HFFc6 (cell line): ENCODE data around the gene RNF224. TPM values are rescaled to one million over a fixed set of nuclear protein-coding genes. Genes with fewer than 3 reads are reported as not detected.

Source experiments
- DNase-seq: peaks from one replicate; pipeline ENCODE4 v3.0.0-alpha.2; 2018
- H3K27ac Mint-ChIP-seq: 2 replicates; pipeline ENCODE4 v1.8.0; 2020; ENCODE audit warnings: mild to moderate bottlenecking, mixed read lengths
- H3K27me3 Mint-ChIP-seq: 2 replicates; pipeline ENCODE4 v1.8.0; 2021; ENCODE audit warnings: mild to moderate bottlenecking, moderate library complexity, mixed read lengths; ENCODE audit not compliant: insufficient read depth
- H3K36me3 Mint-ChIP-seq: 2 replicates; pipeline ENCODE4 v1.8.0; 2021; ENCODE audit warnings: low read depth, mixed read lengths
- H3K4me1 Mint-ChIP-seq: 2 replicates; pipeline ENCODE4 v1.8.0; 2020; ENCODE audit warnings: low read depth, mixed read lengths
- H3K4me3 Mint-ChIP-seq: 2 replicates; pipeline ENCODE4 v1.8.0; 2020; ENCODE audit warnings: mild to moderate bottlenecking, moderate library complexity, mixed read lengths
- H3K9me3 Mint-ChIP-seq: 2 replicates; pipeline ENCODE4 v1.8.0; 2020; ENCODE audit warnings: mild to moderate bottlenecking, mixed read lengths
- CTCF ChIP-seq: fragments of 200-600 bp; sonication (generic); IDR thresholded peaks from 2 replicates; pipeline ENCODE4 v1.5.0; 2021; ENCODE audit warnings: antibody characterized with exemption, mild to moderate bottlenecking
- long read RNA-seq: library from polyadenylated mRNA; unstranded; transcript quantifications from one replicate; pipeline ENCODE4 v2.0.0, GENCODE V29; 2019
- total RNA-seq, 6 experiments: library from RNA; stranded (reverse); fragmentation: NEBNext Ultra II Directional; extraction: Animal tissue kit (Norgen Biotek cat#: 25700); gene quantifications; 2 replicates in 1 of 6; 3 replicates in 5 of 6; pipeline ENCODE4 v1.2.3, GENCODE V29; 2021

The RNF224 gene
- not detected for total RNA-seq
- long read RNA-seq = 0 reads

- no peaks in the 10 kb centered on the region; the same call in 1 of the 2 replicates for H3K27me3 Mint-ChIP-seq
- peak; percentile 92 for TF ChIP-seq CTCF
- H3K9me3 Mint-ChIP-seq = no peaks in the 10 kb centered on the region
- DNase-seq = peak; percentile 65
- no peaks in the 10 kb centered on the region for H3K36me3 Mint-ChIP-seq
- H3K4me1 Mint-ChIP-seq = peaks cover 7% of the 10 kb centered on the region
- H3K27ac Mint-ChIP-seq = no peak within 1 kb of the TSS
- no peak within 1 kb of the TSS for H3K4me3 Mint-ChIP-seq
Observed at GRCh38 chr9:137227054-137227852, at the start of gene RNF224. Gene RNF224, plus strand, starts transcription at chr9:137227502. Its CDS starts 834 bp downstream, at chr9:137228336.

- peaks cover 5% of the 10 kb centered on the region; the same call in 1 of the 2 replicates for H3K27me3 Mint-ChIP-seq
- no peaks in the 10 kb centered on the region for H3K9me3 Mint-ChIP-seq
- no peak overlapping the region for H3K4me3 Mint-ChIP-seq
- peaks cover 4% of the 10 kb centered on the region; the same call in 1 of the 2 replicates for H3K36me3 Mint-ChIP-seq
- H3K27ac Mint-ChIP-seq = no peak overlapping the region
- peaks cover 11% of the 10 kb centered on the region for H3K4me1 Mint-ChIP-seq
- TF ChIP-seq CTCF = no peak
- DNase-seq = no peak
Observed at GRCh38 chr9:137178201-137178938, 48.9 kb upstream of the RNF224 start.

GRCh38 chr9:137178939-137179630 is 48.2 kb upstream of the RNF224 start:
- Mint-ChIP-seq H3K36me3 (peaks cover 4% of the 10 kb centered on the region; the same call in 1 of the 2 replicates), H3K27ac (no peak overlapping the region), H3K4me1 (peaks cover 11% of the 10 kb centered on the region)

GRCh38 chr9:137179761-137180160 is 47.5 kb upstream of the RNF224 start:
- DNase-seq = no peak
- TF ChIP-seq CTCF = no peak
- no peak overlapping the region for H3K4me3 Mint-ChIP-seq
- H3K27ac Mint-ChIP-seq = no peak overlapping the region
- H3K27me3 Mint-ChIP-seq = peaks cover 4% of the 10 kb centered on the region; the same call in 1 of the 2 replicates
- peaks cover 11% of the 10 kb centered on the region for H3K4me1 Mint-ChIP-seq
- peaks cover 4% of the 10 kb centered on the region; the same call in 1 of the 2 replicates for H3K36me3 Mint-ChIP-seq
- no peaks in the 10 kb centered on the region for H3K9me3 Mint-ChIP-seq

More at GRCh38 chr9:137178939-137179630, 48.2 kb upstream of the RNF224 start:
- Mint-ChIP-seq H3K27me3 (peaks cover 3% of the 10 kb centered on the region; the same call in 1 of the 2 replicates), H3K4me3 (no peak overlapping the region), H3K9me3 (no peaks in the 10 kb centered on the region)
- no peak for TF ChIP-seq CTCF
- no peak for DNase-seq

GRCh38 chr9:137180491-137180890 is 46.8 kb upstream of the RNF224 start:
- no peak for TF ChIP-seq CTCF
- H3K27me3 Mint-ChIP-seq = peaks cover 4% of the 10 kb centered on the region; the same call in 1 of the 2 replicates

More at GRCh38 chr9:137180491-137180890, 46.8 kb upstream of the RNF224 start:
- Mint-ChIP-seq H3K27ac (no peak overlapping the region), H3K4me3 (no peak overlapping the region), H3K36me3 (peaks cover 4% of the 10 kb centered on the region; the same call in 1 of the 2 replicates), H3K9me3 (no peaks in the 10 kb centered on the region), H3K4me1 (peaks cover 11% of the 10 kb centered on the region)
- DNase-seq = no peak
